ENCODE data around the gene LSM3.

- TF ChIP-seq POLR2A (IDR thresholded peaks at IDR 0.05; ENCODE audit: low read length) (no peak), GATA1 (IDR thresholded peaks at IDR 0.05; ENCODE audit: low read depth, low read length) (no peak)
These were observed 69.8 kb downstream of the LSM3 start for GRCh38 chr3:14248477-14248848.

All from erythroblast (primary cell).